GM12872 (cell line): ENCODE measurements around the gene MKI67.

Experiments
- CTCF ChIP-seq: IDR thresholded peaks from 3 replicates; pipeline ENCODE4 v1.5.1; 2011; ENCODE audit warnings: low read depth, mild to moderate bottlenecking, low read length, moderate library complexity; ENCODE audit not compliant: insufficient read depth

MKI67 gene

GRCh38 chr10:128124813-128125403 is 1.3 kb downstream of the MKI67 start:
- TF ChIP-seq CTCF, result no peak

GRCh38 chr10:128123846-128124245 is 2.4 kb downstream of the MKI67 start:
- no peak for TF ChIP-seq CTCF

- no peak for TF ChIP-seq CTCF
These were observed 3.3 kb downstream of the MKI67 start for GRCh38 chr10:128122931-128123330.

GRCh38 chr10:128121750-128122412 is 4.3 kb downstream of the MKI67 start:
- TF ChIP-seq CTCF, result no peak

GRCh38 chr10:128116851-128117615 is 9.2 kb downstream of the MKI67 start:
- TF ChIP-seq CTCF, result peak; percentile 23; the same call in 2 of the 3 replicates

GRCh38 chr10:128116187-128116586 is 10.0 kb downstream of the MKI67 start:
- no peak for TF ChIP-seq CTCF

GRCh38 chr10:128115356-128115755 is 10.9 kb downstream of the MKI67 start:
- no peak for TF ChIP-seq CTCF
